ENCODE data around the gene TBL1X.

TBL1X gene

GRCh38 chrX:9519546-9520216 is 54.8 kb downstream of the TBL1X start:
- TF ChIP-seq TAF1 (IDR thresholded peaks at IDR 0.05; ENCODE audit: borderline replicate concordance, insufficient read depth, low read length) = no peak
- no peak for TF ChIP-seq REST (IDR thresholded peaks at IDR 0.05; ENCODE audit: insufficient read depth in 1 of 2, low read depth in 2 of 2, low read length in 2 of 2)
- TF ChIP-seq POLR2AphosphoS5 (IDR thresholded peaks at IDR 0.05; ENCODE audit: low read depth, low read length) = no peak
- TF ChIP-seq SIN3A (IDR thresholded peaks at IDR 0.05; ENCODE audit: borderline replicate concordance, insufficient read depth, low read length) = no peak
- no peak for TF ChIP-seq FOXP2 (optimal IDR thresholded peaks at IDR 0.05; ENCODE audit: borderline replicate concordance, extremely low read depth, extremely low read length, insufficient read depth)

DNA sequence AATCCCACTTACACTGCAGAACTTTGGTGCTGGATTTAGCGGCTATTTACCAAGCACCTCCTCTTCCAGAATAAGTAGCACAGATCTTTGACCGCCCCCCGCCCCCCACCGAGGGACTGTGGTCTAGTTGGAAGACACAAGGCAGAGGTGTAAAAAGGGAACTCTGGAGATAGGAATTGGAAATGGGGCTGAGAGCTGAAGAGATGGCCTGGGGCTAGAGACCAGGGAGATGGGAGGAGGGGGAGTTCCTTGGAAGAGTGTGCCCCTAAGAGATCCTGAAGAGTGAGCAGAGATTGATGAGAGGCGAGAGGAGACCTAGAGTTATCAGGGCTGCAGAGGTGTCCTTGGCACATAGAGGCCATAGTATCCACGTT is 55.3 kb downstream of the TBL1X start:
- TF ChIP-seq SIN3A (IDR thresholded peaks at IDR 0.05; ENCODE audit: borderline replicate concordance, insufficient read depth, low read length) = no peak
- TF ChIP-seq REST (IDR thresholded peaks at IDR 0.05; ENCODE audit: insufficient read depth in 1 of 2, low read depth in 2 of 2, low read length in 2 of 2) = no peak
- no peak for TF ChIP-seq FOXP2 (optimal IDR thresholded peaks at IDR 0.05; ENCODE audit: borderline replicate concordance, extremely low read depth, extremely low read length, insufficient read depth)
- TF ChIP-seq POLR2AphosphoS5 (IDR thresholded peaks at IDR 0.05; ENCODE audit: low read depth, low read length) = no peak
- no peak for TF ChIP-seq TAF1 (IDR thresholded peaks at IDR 0.05; ENCODE audit: borderline replicate concordance, insufficient read depth, low read length)

DNA sequence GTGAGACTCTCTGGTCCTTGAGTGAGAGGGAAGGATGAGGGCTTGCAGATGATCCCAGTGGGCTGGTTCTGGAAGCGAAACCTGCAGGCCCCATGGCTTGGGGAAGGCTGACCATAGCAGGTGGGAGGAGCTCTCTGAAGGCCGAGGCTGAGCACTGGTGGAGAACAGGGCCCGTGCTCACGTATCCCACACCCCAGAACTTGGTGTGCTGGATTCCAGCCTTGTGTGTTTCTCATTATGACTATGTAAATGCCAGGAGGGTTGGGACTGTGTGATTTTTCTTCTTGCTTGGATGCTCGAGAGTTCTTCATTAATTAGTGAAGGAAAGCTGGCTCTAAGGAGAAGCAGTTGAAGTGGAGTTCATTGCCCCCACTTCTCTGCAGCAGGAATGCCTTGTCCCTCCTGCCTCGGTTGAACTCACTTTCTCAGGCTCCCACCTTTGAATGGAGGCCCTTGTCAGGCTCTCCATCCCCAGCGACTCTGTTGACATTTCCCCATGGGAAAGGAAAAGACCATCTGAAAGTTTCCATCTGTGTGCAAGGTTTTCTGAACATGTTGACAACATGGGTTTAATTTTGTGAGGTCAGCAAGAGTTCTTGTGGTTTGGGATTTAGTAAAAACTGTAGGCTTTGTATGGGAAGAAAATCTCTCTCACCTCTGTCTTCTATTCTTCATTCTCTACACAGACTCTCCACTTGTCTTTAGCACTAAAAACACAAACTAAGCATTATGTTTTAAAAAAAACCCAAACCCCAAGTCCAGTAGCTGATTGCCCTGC is 57.7 kb downstream of the TBL1X start:
- no peak for TF ChIP-seq FOXP2 (optimal IDR thresholded peaks at IDR 0.05; ENCODE audit: borderline replicate concordance, extremely low read depth, extremely low read length, insufficient read depth)
- TF ChIP-seq TAF1 (IDR thresholded peaks at IDR 0.05; ENCODE audit: borderline replicate concordance, insufficient read depth, low read length) = no peak
- no peak for TF ChIP-seq POLR2AphosphoS5 (IDR thresholded peaks at IDR 0.05; ENCODE audit: low read depth, low read length)
- TF ChIP-seq REST (IDR thresholded peaks at IDR 0.05; ENCODE audit: insufficient read depth in 1 of 2, low read depth in 2 of 2, low read length in 2 of 2) = no peak
- TF ChIP-seq SIN3A (IDR thresholded peaks at IDR 0.05; ENCODE audit: borderline replicate concordance, insufficient read depth, low read length) = no peak

GRCh38 chrX:9525511-9526248 is 60.8 kb downstream of the TBL1X start:
- no peak for TF ChIP-seq FOXP2 (optimal IDR thresholded peaks at IDR 0.05; ENCODE audit: borderline replicate concordance, extremely low read depth, extremely low read length, insufficient read depth)

DNA sequence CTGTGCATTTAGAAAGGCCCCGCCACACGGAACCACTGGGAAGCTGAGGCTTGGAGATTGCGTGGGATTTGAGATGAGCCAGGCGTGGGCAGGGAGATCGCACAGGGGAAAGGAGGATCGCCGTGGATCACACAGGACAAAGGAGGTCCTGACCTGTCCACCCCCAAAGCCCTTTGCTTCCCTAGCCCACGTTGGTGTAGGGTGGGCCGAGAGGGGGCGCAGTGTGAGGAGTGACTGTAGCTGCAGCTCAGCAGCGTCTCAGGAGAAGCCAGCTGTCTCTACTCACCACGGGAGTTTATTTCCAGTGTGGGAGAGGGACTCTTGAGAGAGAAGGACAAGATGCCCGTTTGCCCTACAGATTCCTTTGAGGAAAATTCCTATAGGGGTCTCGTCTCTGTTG is 62.1 kb downstream of the TBL1X start:
- TF ChIP-seq FOXP2 (optimal IDR thresholded peaks at IDR 0.05; ENCODE audit: borderline replicate concordance, extremely low read depth, extremely low read length, insufficient read depth) = no peak
- TF ChIP-seq SIN3A (IDR thresholded peaks at IDR 0.05; ENCODE audit: borderline replicate concordance, insufficient read depth, low read length) = no peak
- no peak for TF ChIP-seq REST (IDR thresholded peaks at IDR 0.05; ENCODE audit: insufficient read depth in 1 of 2, low read depth in 2 of 2, low read length in 2 of 2)
- TF ChIP-seq TAF1 (IDR thresholded peaks at IDR 0.05; ENCODE audit: borderline replicate concordance, insufficient read depth, low read length) = no peak
- TF ChIP-seq POLR2AphosphoS5 (IDR thresholded peaks at IDR 0.05; ENCODE audit: low read depth, low read length) = no peak
